T-cell (primary cell): ENCODE data around the gene SCNN1B. TPM values are rescaled to one million over a fixed set of nuclear protein-coding genes. Genes with fewer than 3 reads are reported as not detected.

Experiments
- ATAC-seq, 4 experiments: fragments of 200-7000 bp in 3 of 4; fragments of 150-1000 bp in 1 of 4; cut with Tn5 transposase; replicated peaks in 1 of 4; 1 replicate in 3 of 4; 2 replicates in 1 of 4; pipeline ENCODE4 v1.10.0; 2021; ENCODE audit warnings: moderate library complexity in 3 of 4, mild to moderate bottlenecking in 2 of 4, moderate number of reproducible peaks in 1 of 4
- CTCF ChIA-PET, 2 donors: fragments of 300-600 bp; sonication (Branson Sonifier 250); formaldehyde crosslinking; loops; one replicate each; lab custom pipeline; 2022; ENCODE audit warnings: antibody characterized with exemption in 2 of 2; lab: Charles Lee
- POLR2A ChIA-PET, 2 donors: fragments of 300-600 bp; sonication (Branson Sonifier 250); formaldehyde crosslinking; loops; one replicate each; lab custom pipeline; 2022; ENCODE audit warnings: antibody characterized with exemption in 2 of 2; lab: Charles Lee
- DNase-seq, 35 experiments: peaks; one replicate each; pipeline versions ENCODE4 v3.0.0 to v3.0.0-alpha.2; 2013 to 2023
- H3K27ac ChIP-seq: one replicate; pipeline ENCODE4 v1.5.1; 2013; ENCODE audit warnings: low read length
- H3K27me3 ChIP-seq, 2 experiments: replicated peaks in 1 of 2; 1 replicate in 1 of 2; 2 replicates in 1 of 2; pipeline versions ENCODE4 v1.6.1 to v1.7.0; 2013; ENCODE audit warnings: low read length in 1 of 2, mixed read lengths in 1 of 2; ENCODE audit not compliant: control insufficient read depth in 2 of 2, insufficient read depth in 2 of 2; ENCODE audit errors: extremely low read depth in 1 of 2
- H3K36me3 ChIP-seq, 2 donors: 1 replicate in 1 of 2; 2 replicates in 1 of 2; pipeline versions ENCODE4 v1.6.1 to v1.7.0; 2013; ENCODE audit warnings: low read length in 1 of 2; ENCODE audit not compliant: control insufficient read depth in 2 of 2, insufficient read depth in 1 of 2; ENCODE audit errors: extremely low read depth in 1 of 2
- H3K4me1 ChIP-seq, 2 experiments: 1 replicate in 1 of 2; 2 replicates in 1 of 2; pipeline versions ENCODE4 v1.6.1 to v1.7.0; 2013; ENCODE audit warnings: low read length in 2 of 2, mixed read lengths in 1 of 2; ENCODE audit not compliant: insufficient read depth in 2 of 2, control insufficient read depth in 1 of 2; ENCODE audit errors: extremely low read depth in 1 of 2
- H3K4me3 ChIP-seq, 2 donors: 1 replicate in 1 of 2; 2 replicates in 1 of 2; pipeline versions ENCODE4 v1.5.1 to v1.7.0; 2013; ENCODE audit warnings: mild to moderate bottlenecking in 2 of 2, low read length in 1 of 2, moderate library complexity in 1 of 2; ENCODE audit not compliant: control insufficient read depth in 1 of 2; ENCODE audit errors: extremely low read depth in 1 of 2
- H3K9me3 ChIP-seq: 2 replicates; pipeline ENCODE4 v1.7.0; 2013
- H3K27ac Mint-ChIP-seq, 2 donors: one replicate each; pipeline ENCODE4 v1.8.0; 2020 to 2021; ENCODE audit warnings: mild to moderate bottlenecking in 2 of 2, mixed read lengths in 2 of 2
- H3K27me3 Mint-ChIP-seq, 2 donors: one replicate each; pipeline ENCODE4 v1.8.0; 2021 to 2022; ENCODE audit warnings: mixed read lengths in 2 of 2
- H3K36me3 Mint-ChIP-seq: one replicate; pipeline ENCODE4 v1.8.0; 2021; ENCODE audit warnings: mixed read lengths
- H3K4me1 Mint-ChIP-seq, 3 donors: one replicate each; pipeline ENCODE4 v1.8.0; 2020 to 2022; ENCODE audit warnings: mixed read lengths in 3 of 3, mild to moderate bottlenecking in 1 of 3
- H3K4me3 Mint-ChIP-seq, 3 donors: one replicate each; pipeline ENCODE4 v1.8.0; 2020 to 2022; ENCODE audit warnings: mild to moderate bottlenecking in 3 of 3, mixed read lengths in 3 of 3, moderate library complexity in 3 of 3
- H3K9me3 Mint-ChIP-seq, 3 donors: one replicate each; pipeline ENCODE4 v1.8.0; 2020 to 2022; ENCODE audit warnings: mixed read lengths in 3 of 3
- WGBS: methylation state at CpG from one replicate; pipeline ENCODE4 v1.1.5; 2013; ENCODE audit warnings: missing lambda C conversion rate; ENCODE audit not compliant: insufficient coverage; 5-methylcytosine and 5-hydroxymethylcytosine counted together
- total RNA-seq, 35 experiments: library from RNA in 6 of 35; stranded (reverse) in 6 of 35; fragments of 120-200 nt in 1 of 35; gene quantifications; one replicate each; pipeline versions ENCODE4 v1.2.1 to v1.2.4 and lab custom pipeline; 2013 to 2026

The SCNN1B gene
- total RNA-seq, 5 donors from 2014 or later (not counting 1 experiment from before 2014, with no cell fraction given) = not detected

- 89% methylated on average over 10 of the region's 14 CpGs for WGBS
- DNase-seq (no peak), ATAC-seq (no peak)
- ChIA-PET POLR2A (no interaction called here), CTCF (no interaction called here)
- H3K4me3 Mint-ChIP-seq = no peak overlapping the region
- no peaks in the 10 kb centered on the region for H3K27me3 Mint-ChIP-seq
- H3K36me3 Mint-ChIP-seq = no peaks in the 10 kb centered on the region
- H3K27ac Mint-ChIP-seq = no peak overlapping the region
- no peaks in the 10 kb centered on the region for H3K4me1 Mint-ChIP-seq
- no peak overlapping the region for H3K4me3 ChIP-seq
- no peaks in the 10 kb centered on the region for H3K36me3 ChIP-seq
- no peaks in the 10 kb centered on the region for H3K4me1 ChIP-seq
- no peaks in the 10 kb centered on the region for H3K9me3 ChIP-seq
- H3K27me3 ChIP-seq = peaks cover 0 to 8% of the 10 kb centered on the region in 2 experiments
- no peak overlapping the region for H3K27ac ChIP-seq
- no peaks in the 10 kb centered on the region for H3K9me3 Mint-ChIP-seq
These were observed 19.2 kb downstream of the SCNN1B start for GRCh38 chr16:23321206-23321875.

DNA sequence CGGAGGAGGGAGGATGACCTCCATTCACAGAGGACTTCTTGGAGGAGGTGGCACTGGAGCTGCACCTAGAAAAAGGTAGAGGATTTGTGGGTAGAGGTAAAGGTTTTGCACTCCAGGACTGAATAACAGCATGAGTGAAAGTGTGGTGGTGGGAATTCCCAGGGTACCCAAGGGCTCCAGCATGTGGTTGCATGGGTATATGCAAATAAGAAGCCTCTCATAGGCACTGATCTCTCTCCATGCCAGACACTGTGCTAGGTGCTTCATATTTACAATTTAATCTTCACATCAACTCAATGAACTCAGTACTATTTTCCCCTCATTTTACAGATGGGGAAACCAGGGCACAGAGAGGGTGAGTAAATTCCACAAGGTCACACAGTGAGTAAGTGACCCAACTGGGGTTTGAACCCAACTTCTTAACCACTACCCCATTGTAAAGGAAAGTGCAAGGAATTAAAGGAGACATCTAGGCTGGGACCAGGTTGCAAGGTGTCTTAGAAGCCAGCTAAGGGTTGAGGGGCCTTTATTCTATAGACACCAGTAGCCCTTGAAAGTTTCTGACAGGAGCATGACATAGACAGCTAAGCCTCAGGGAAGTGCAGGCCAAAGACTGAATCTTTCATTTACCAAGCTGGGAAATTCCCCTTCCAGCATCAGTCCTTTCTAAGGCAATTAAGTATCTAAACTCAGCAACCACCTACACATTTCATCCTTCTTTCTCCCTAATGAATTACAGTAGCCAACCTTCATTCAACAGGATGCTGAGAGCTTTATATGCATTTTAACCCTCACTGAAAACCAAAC lies 21.3 kb downstream of the SCNN1B start:
- no peaks in the 10 kb centered on the region for H3K4me1 ChIP-seq
- no CpG with 5 or more reads among the region's 1 CpG for WGBS
- Mint-ChIP-seq H3K9me3 (no peaks in the 10 kb centered on the region), H3K27ac (no peak overlapping the region), H3K36me3 (no peaks in the 10 kb centered on the region), H3K4me1 (no peaks in the 10 kb centered on the region), H3K4me3 (no peak overlapping the region), H3K27me3 (peaks cover 2 to 4% of the 10 kb centered on the region in 2 donors)
- no peak overlapping the region for H3K27ac ChIP-seq
- H3K36me3 ChIP-seq = no peaks in the 10 kb centered on the region
- CTCF ChIA-PET = interaction anchor here in 1 of 2 donors (0.5 to 0.7 kb wide), 2 partner anchors 8 to 1135 kb away, joined by 3 read pairs; no protein-coding TSS in a partner anchor
- no peak overlapping the region for H3K4me3 ChIP-seq
- POLR2A ChIA-PET = no interaction called here
- ATAC-seq (no peak), DNase-seq (no peak)
- H3K9me3 ChIP-seq = no peaks in the 10 kb centered on the region
- H3K27me3 ChIP-seq = peaks cover 0 to 8% of the 10 kb centered on the region in 2 experiments

GRCh38 chr16:23324727-23325126 lies 22.6 kb downstream of the SCNN1B start:
- H3K4me3 Mint-ChIP-seq = no peak overlapping the region
- H3K9me3 Mint-ChIP-seq = no peaks in the 10 kb centered on the region
- no CpG with 5 or more reads among the region's 1 CpG for WGBS

GRCh38 chr16:23327836-23328235 lies 25.7 kb downstream of the SCNN1B start:
- Mint-ChIP-seq H3K4me1 (no peaks in the 10 kb centered on the region), H3K9me3 (no peaks in the 10 kb centered on the region), H3K4me3 (no peak overlapping the region), H3K36me3 (no peaks in the 10 kb centered on the region), H3K27me3 (peaks cover 2 to 4% of the 10 kb centered on the region in 2 donors), H3K27ac (no peak overlapping the region)
- Histone ChIP-seq H3K27ac (no peak overlapping the region), H3K36me3 (no peaks in the 10 kb centered on the region), H3K4me1 (no peaks in the 10 kb centered on the region), H3K27me3 (peaks cover 0 to 7% of the 10 kb centered on the region in 2 experiments), H3K9me3 (no peaks in the 10 kb centered on the region), H3K4me3 (no peak overlapping the region)
- POLR2A ChIA-PET = no interaction called here
- CTCF ChIA-PET = no interaction called here
- no peak for ATAC-seq
- no peak for DNase-seq
- 79% methylated on average over 2 of the region's 4 CpGs for WGBS

More at GRCh38 chr16:23324727-23325126, 22.6 kb downstream of the SCNN1B start:
- Histone ChIP-seq H3K27me3 (peaks cover 0 to 8% of the 10 kb centered on the region in 2 experiments), H3K9me3 (no peaks in the 10 kb centered on the region), H3K4me1 (no peaks in the 10 kb centered on the region), H3K36me3 (no peaks in the 10 kb centered on the region), H3K27ac (no peak overlapping the region), H3K4me3 (no peak overlapping the region)
- no peak for DNase-seq
- H3K36me3 Mint-ChIP-seq = no peaks in the 10 kb centered on the region
- ATAC-seq = no peak
- CTCF ChIA-PET = no interaction called here
- POLR2A ChIA-PET = no interaction called here
- H3K27ac Mint-ChIP-seq = no peak overlapping the region
- no peaks in the 10 kb centered on the region for H3K4me1 Mint-ChIP-seq
- peaks cover 2 to 4% of the 10 kb centered on the region in 2 donors for H3K27me3 Mint-ChIP-seq

- peaks cover 2 to 7% of the 10 kb centered on the region in 2 donors for H3K27me3 Mint-ChIP-seq
- Histone ChIP-seq H3K36me3 (no peaks in the 10 kb centered on the region), H3K27me3 (peaks cover 0 to 6% of the 10 kb centered on the region in 2 experiments), H3K4me1 (no peaks in the 10 kb centered on the region), H3K4me3 (no peak overlapping the region), H3K9me3 (no peaks in the 10 kb centered on the region), H3K27ac (no peak overlapping the region)
- no peaks in the 10 kb centered on the region for H3K36me3 Mint-ChIP-seq
- ChIA-PET CTCF (no interaction called here), POLR2A (no interaction called here)
- H3K4me3 Mint-ChIP-seq = no peak overlapping the region
- no peaks in the 10 kb centered on the region for H3K4me1 Mint-ChIP-seq
- no peaks in the 10 kb centered on the region for H3K9me3 Mint-ChIP-seq
- WGBS = 70% methylated on average over 4 of the region's 8 CpGs
- no peak overlapping the region for H3K27ac Mint-ChIP-seq
- ATAC-seq = no peak
- no peak for DNase-seq
These were observed 28.1 kb downstream of the SCNN1B start for GRCh38 chr16:23330161-23330560.

DNA sequence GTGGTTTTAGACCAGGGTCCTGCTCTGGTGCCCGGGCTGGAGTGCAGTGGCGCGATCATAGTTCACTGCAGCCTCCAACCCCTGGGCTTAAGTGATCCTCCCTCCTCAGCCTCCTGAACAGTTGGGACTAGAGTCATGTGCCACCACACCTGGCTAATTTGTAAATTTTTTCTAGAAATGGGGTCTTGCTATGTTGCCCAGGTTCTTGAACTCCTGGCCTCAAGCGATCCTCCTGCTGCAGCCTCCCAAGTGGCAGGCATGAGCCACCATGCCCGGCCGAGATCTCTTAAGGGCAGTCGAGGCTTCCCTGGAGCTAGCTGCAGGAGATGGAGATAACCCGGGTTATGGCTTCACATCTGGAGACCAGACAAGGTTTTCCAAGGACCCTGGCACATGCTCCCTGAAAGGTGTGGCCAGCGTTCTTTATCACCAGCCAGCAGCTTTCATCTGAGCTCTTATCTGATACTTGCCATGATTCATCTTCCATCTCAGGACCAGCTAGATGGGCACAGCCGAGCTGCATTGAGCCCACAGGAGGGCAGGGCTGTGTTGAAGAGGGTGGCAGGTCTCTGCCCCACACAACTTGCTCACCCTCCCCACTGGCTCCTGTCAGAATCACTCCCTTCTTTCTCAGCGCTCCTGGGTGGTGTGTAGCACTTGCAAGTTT lies 28.6 kb downstream of the SCNN1B start:
- CTCF ChIA-PET = no interaction called here
- peaks cover 4 to 7% of the 10 kb centered on the region in 2 donors for H3K27me3 Mint-ChIP-seq
- Histone ChIP-seq H3K4me1 (no peaks in the 10 kb centered on the region), H3K27me3 (peaks cover 0 to 6% of the 10 kb centered on the region in 2 experiments), H3K9me3 (no peaks in the 10 kb centered on the region), H3K4me3 (no peak overlapping the region), H3K27ac (no peak overlapping the region), H3K36me3 (no peaks in the 10 kb centered on the region)
- H3K9me3 Mint-ChIP-seq = no peaks in the 10 kb centered on the region
- POLR2A ChIA-PET = no interaction called here
- no peaks in the 10 kb centered on the region for H3K36me3 Mint-ChIP-seq
- ATAC-seq (no peak), DNase-seq (no peak)
- WGBS = 71% methylated on average over 6 of the region's 11 CpGs
- H3K4me1 Mint-ChIP-seq = no peaks in the 10 kb centered on the region
- H3K27ac Mint-ChIP-seq = no peak overlapping the region
- H3K4me3 Mint-ChIP-seq = no peak overlapping the region
